HG02852 (cell line): ENCODE results near the gene MRGPRG.

Experiments used
- ATAC-seq: cut with Tn5 transposase; IDR thresholded peaks from one replicate; pipeline ENCODE4 v1.9.1; 2021; ENCODE audit warnings: mild to moderate bottlenecking, moderate library complexity; ENCODE audit not compliant: unreplicated experiment

The MRGPRG gene

GRCh38 chr11:3226846-3227567 lies 8.4 kb upstream of the MRGPRG start:
- ATAC-seq: no peak

GRCh38 chr11:3225826-3226750 lies 7.5 kb upstream of the MRGPRG start:
- ATAC-seq: no peak

GRCh38 chr11:3225159-3225758 lies 6.6 kb upstream of the MRGPRG start:
- no peak for ATAC-seq

GRCh38 chr11:3224401-3225057 lies 5.9 kb upstream of the MRGPRG start:
- ATAC-seq: no peak

- no peak for ATAC-seq
These were observed 5.3 kb upstream of the MRGPRG start for GRCh38 chr11:3223932-3224381.

- no peak for ATAC-seq
These were observed 4.6 kb upstream of the MRGPRG start for GRCh38 chr11:3222941-3223915.

- no peak for ATAC-seq
These were observed 3.6 kb upstream of the MRGPRG start for GRCh38 chr11:3222003-3222855.

GRCh38 chr11:3221408-3222002 lies 2.9 kb upstream of the MRGPRG start:
- no peak for ATAC-seq

GRCh38 chr11:3220521-3221407 lies 2.2 kb upstream of the MRGPRG start:
- no peak for ATAC-seq

GRCh38 chr11:3220101-3220500 lies 1.5 kb upstream of the MRGPRG start:
- no peak for ATAC-seq

GRCh38 chr11:3219281-3219892 lies 774 bp upstream of the MRGPRG start:
- ATAC-seq: no peak

GRCh38 chr11:3217818-3218482 lies 663 bp downstream of the MRGPRG start:
- ATAC-seq: no peak

- no peak for ATAC-seq
These were observed 2.5 kb downstream of the MRGPRG start for GRCh38 chr11:3216027-3216525.

- ATAC-seq: no peak
These were observed 3.1 kb downstream of the MRGPRG start for GRCh38 chr11:3215346-3216026.

GRCh38 chr11:3214420-3214699 lies 4.3 kb downstream of the MRGPRG start:
- ATAC-seq: no peak
